GM12873 (cell line): ENCODE measurements around the gene ARG2.

ENCODE experiments used
- CTCF ChIP-seq: IDR thresholded peaks from 2 replicates; pipeline ENCODE4 v1.5.1; 2012; ENCODE audit warnings: low read depth, mild to moderate bottlenecking, moderate library complexity, low read length, control low read depth; ENCODE audit not compliant: insufficient read depth; ENCODE audit errors: missing control alignments

Gene ARG2

GRCh38 chr14:67618617-67619063 lies 1.1 kb upstream of the ARG2 start:
- TF ChIP-seq CTCF, result peak; percentile 63

DNA sequence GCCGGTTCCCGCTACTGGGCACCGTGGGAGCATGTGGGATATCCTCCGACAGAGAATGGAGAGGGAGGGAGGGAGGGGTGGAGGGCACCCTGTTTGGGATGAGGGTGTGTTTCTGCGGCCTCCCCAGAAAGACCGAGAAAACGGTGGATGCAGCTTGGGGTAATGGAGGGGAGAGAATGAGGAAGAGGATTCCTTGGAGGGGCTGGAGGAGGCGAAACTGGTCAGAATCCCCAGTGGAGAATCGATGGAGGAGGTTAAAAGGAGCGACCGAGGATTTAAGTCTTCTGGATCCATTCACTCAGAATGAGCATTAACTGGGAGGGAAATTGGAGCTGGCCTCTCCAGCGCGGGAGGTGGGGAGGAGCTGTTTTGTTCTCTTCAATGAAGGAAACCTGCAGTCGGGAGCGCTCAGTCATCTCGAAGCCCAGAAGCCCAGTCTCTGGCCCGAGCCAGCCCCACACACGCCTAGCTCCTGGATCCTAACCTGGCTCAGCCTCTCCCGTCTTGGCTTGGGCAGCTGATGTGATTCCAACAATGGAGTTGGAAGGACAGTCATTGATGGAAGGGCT lies 581 bp downstream of the ARG2 start:
- TF ChIP-seq CTCF, result no peak

DNA sequence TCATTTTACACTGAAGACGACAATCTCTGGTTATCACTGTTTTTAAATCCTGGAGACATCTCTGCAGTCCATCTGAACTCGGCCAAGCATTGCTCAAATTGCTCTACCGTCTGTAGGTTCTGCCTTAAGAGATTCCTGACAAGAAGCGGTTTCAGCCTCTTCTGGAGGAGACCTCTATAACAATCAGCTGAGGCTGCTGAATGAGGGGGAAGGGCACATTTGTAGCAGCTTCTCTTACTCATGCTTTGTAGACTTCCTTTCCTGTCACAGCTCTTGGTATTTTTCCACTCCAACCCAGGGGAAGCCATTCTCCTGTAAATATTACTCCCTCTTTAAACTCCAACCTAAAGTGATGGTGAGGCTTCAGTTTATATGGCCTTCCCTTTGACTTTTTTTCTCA lies 3.0 kb downstream of the ARG2 start:
- TF ChIP-seq CTCF, result no peak

GRCh38 chr14:67623114-67623513 lies 3.4 kb downstream of the ARG2 start:
- no peak for TF ChIP-seq CTCF

- TF ChIP-seq CTCF, result no peak
These were observed 7.8 kb downstream of the ARG2 start for GRCh38 chr14:67627519-67627918.

DNA sequence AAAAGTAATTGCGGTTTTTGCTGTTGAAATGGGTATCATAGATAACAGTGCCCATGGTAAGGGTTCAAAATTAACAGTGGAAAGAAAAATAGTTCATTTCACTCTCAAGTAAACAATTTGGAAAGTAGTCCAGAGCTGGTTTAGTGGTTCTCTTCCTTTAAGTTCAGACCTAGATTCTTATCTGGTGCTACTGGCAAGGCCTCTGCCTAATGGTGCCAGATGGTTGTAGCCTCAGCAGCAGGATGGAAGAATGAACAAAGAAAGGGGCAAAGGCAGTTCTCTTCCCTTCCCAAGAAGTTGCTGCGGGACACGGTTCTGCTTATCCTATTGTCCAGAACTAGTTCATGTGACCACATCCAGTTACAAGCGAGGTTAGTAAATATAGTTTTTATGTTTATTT lies 10.5 kb downstream of the ARG2 start:
- no peak for TF ChIP-seq CTCF

GRCh38 chr14:67630938-67631337 lies 11.2 kb downstream of the ARG2 start:
- TF ChIP-seq CTCF, result no peak
